ENCODE data around the gene UCHL3.

GRCh38 chr13:75537401-75538365 lies 11.9 kb upstream of the UCHL3 start, which contains the start of gene COMMD6:
- TF ChIP-seq EP300 (IDR thresholded peaks at IDR 0.05) (no peak), POLR2AphosphoS5 (IDR thresholded peaks at IDR 0.05) (peak in 1 of 3 donors; percentile 24), POLR2A (IDR thresholded peaks at IDR 0.05) (peak in 1 of 2 donors; percentile 49)
- TF ChIP-seq, protein P1, sequence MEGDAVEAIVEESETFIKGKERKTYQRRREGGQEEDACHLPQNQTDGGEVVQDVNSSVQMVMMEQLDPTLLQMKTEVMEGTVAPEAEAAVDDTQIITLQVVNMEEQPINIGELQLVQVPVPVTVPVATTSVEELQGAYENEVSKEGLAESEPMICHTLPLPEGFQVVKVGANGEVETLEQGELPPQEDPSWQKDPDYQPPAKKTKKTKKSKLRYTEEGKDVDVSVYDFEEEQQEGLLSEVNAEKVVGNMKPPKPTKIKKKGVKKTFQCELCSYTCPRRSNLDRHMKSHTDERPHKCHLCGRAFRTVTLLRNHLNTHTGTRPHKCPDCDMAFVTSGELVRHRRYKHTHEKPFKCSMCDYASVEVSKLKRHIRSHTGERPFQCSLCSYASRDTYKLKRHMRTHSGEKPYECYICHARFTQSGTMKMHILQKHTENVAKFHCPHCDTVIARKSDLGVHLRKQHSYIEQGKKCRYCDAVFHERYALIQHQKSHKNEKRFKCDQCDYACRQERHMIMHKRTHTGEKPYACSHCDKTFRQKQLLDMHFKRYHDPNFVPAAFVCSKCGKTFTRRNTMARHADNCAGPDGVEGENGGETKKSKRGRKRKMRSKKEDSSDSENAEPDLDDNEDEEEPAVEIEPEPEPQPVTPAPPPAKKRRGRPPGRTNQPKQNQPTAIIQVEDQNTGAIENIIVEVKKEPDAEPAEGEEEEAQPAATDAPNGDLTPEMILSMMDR (IDR thresholded peaks at IDR 0.05), result peak; percentile 53 to 59

Data from suprapubic skin (tissue), 4 donors.